HCT116 (cell line): ENCODE measurements around the gene ARHGEF38.

Source experiments
- CEBPB ChIP-seq: IDR thresholded peaks from 2 replicates; pipeline ENCODE4 v1.6.1; 2012; ENCODE audit warnings: low read depth
- EGR1 ChIP-seq: IDR thresholded peaks from 2 replicates; pipeline ENCODE4 v1.6.1; 2012; ENCODE audit warnings: low read depth
- EZH2 ChIP-seq: fragments of 200-600 bp; sonication (generic); IDR thresholded peaks from 2 replicates; pipeline ENCODE4 v1.6.1; 2017; ENCODE audit warnings: antibody characterized with exemption, mixed run types
- EZH2phosphoT487 ChIP-seq: fragments of 200-600 bp; IDR thresholded peaks from 2 replicates; pipeline ENCODE4 v1.6.1; 2018; ENCODE audit warnings: antibody characterized with exemption, borderline replicate concordance
- MAX ChIP-seq: IDR thresholded peaks from 2 replicates; pipeline ENCODE4 v1.6.1; 2012
- POLR2A ChIP-seq: IDR thresholded peaks from 2 replicates; pipeline ENCODE4 v1.7.0; 2011; ENCODE audit warnings: borderline replicate concordance; ENCODE audit not compliant: insufficient read depth, insufficient read length; ENCODE audit errors: extremely low read depth
- POLR2AphosphoS5 ChIP-seq: IDR thresholded peaks from 2 replicates; pipeline ENCODE4 v1.6.1; 2011; ENCODE audit warnings: mild to moderate bottlenecking, low read depth, low read length, moderate library complexity
- RAD21 ChIP-seq: IDR thresholded peaks from 2 replicates; pipeline ENCODE4 v1.6.1; 2012; ENCODE audit warnings: low read depth, mild to moderate bottlenecking
- SIN3A ChIP-seq: IDR thresholded peaks from 2 replicates; pipeline ENCODE4 v1.6.1; 2012; ENCODE audit warnings: low read depth
- SP1 ChIP-seq: IDR thresholded peaks from 2 replicates; pipeline ENCODE4 v1.6.1; 2012; ENCODE audit warnings: low read depth
- SRF ChIP-seq: IDR thresholded peaks from 2 replicates; pipeline ENCODE4 v1.6.1; 2012; ENCODE audit warnings: low read depth
- YY1 ChIP-seq: IDR thresholded peaks from 2 replicates; pipeline ENCODE4 v1.6.1; 2011; ENCODE audit warnings: low read length, low read depth, moderate library complexity, mild to moderate bottlenecking; ENCODE audit not compliant: insufficient replicate concordance; ENCODE audit errors: extremely low read depth
- TF ChIP-seq, protein P1 (sequence below), 3 experiments: fragments of 200-600 bp in 1 of 3; sonication (generic) in 1 of 3; IDR thresholded peaks in 2 of 3; conservative IDR thresholded peaks in 1 of 3; 2 replicates each; pipeline ENCODE4 v1.5.1; 2012 to 2017; ENCODE audit warnings: low read depth in 2 of 3, low read length in 2 of 3, antibody characterized with exemption in 1 of 3, borderline replicate concordance in 1 of 3, control low read depth in 1 of 3, mild to moderate bottlenecking in 1 of 3, mixed read lengths in 1 of 3, mixed run types in 1 of 3, moderate library complexity in 1 of 3; ENCODE audit not compliant: insufficient read depth in 1 of 3
- TF ChIP-seq, protein P2 (sequence below): IDR thresholded peaks from 2 replicates; pipeline ENCODE4 v1.6.1; 2012; ENCODE audit warnings: low read depth

DNA sequence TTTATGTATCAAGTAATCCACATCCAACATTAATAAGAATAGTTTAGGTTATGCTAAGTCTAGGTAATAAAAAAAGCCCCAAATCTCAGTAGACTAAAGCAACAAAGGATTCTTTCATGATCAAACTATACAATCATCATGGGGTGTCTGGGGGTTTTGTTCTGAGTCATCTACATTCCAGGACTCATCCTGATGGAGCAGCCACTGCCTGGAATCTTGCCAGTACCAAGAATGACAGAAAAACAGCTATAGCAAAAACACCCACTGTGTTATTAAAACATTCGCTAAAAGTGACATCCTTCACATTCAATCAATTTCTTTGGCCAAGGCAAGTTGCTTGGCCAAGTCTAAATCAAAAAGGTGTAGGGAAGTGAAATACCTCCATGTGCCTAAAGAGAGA, 3.9 kb upstream of the ARHGEF38 start:
- no peak for TF ChIP-seq POLR2A
- TF ChIP-seq EZH2, result no peak
- TF ChIP-seq YY1, result no peak
- no peak for TF ChIP-seq SRF
- no peak for TF ChIP-seq POLR2AphosphoS5
- TF ChIP-seq, protein P1, sequence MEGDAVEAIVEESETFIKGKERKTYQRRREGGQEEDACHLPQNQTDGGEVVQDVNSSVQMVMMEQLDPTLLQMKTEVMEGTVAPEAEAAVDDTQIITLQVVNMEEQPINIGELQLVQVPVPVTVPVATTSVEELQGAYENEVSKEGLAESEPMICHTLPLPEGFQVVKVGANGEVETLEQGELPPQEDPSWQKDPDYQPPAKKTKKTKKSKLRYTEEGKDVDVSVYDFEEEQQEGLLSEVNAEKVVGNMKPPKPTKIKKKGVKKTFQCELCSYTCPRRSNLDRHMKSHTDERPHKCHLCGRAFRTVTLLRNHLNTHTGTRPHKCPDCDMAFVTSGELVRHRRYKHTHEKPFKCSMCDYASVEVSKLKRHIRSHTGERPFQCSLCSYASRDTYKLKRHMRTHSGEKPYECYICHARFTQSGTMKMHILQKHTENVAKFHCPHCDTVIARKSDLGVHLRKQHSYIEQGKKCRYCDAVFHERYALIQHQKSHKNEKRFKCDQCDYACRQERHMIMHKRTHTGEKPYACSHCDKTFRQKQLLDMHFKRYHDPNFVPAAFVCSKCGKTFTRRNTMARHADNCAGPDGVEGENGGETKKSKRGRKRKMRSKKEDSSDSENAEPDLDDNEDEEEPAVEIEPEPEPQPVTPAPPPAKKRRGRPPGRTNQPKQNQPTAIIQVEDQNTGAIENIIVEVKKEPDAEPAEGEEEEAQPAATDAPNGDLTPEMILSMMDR (IDR thresholded peaks at IDR 0.05 in 2 of 3, conservative IDR thresholded peaks at IDR 0.05 in 1 of 3; ENCODE audit: borderline replicate concordance in 1 of 3, insufficient read depth in 1 of 3, low read depth in 2 of 3, low read length in 2 of 3), result no peak
- TF ChIP-seq, protein P2, sequence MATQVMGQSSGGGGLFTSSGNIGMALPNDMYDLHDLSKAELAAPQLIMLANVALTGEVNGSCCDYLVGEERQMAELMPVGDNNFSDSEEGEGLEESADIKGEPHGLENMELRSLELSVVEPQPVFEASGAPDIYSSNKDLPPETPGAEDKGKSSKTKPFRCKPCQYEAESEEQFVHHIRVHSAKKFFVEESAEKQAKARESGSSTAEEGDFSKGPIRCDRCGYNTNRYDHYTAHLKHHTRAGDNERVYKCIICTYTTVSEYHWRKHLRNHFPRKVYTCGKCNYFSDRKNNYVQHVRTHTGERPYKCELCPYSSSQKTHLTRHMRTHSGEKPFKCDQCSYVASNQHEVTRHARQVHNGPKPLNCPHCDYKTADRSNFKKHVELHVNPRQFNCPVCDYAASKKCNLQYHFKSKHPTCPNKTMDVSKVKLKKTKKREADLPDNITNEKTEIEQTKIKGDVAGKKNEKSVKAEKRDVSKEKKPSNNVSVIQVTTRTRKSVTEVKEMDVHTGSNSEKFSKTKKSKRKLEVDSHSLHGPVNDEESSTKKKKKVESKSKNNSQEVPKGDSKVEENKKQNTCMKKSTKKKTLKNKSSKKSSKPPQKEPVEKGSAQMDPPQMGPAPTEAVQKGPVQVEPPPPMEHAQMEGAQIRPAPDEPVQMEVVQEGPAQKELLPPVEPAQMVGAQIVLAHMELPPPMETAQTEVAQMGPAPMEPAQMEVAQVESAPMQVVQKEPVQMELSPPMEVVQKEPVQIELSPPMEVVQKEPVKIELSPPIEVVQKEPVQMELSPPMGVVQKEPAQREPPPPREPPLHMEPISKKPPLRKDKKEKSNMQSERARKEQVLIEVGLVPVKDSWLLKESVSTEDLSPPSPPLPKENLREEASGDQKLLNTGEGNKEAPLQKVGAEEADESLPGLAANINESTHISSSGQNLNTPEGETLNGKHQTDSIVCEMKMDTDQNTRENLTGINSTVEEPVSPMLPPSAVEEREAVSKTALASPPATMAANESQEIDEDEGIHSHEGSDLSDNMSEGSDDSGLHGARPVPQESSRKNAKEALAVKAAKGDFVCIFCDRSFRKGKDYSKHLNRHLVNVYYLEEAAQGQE, result no peak
- TF ChIP-seq EZH2phosphoT487, result no peak
- TF ChIP-seq SP1, result no peak
- TF ChIP-seq RAD21, result no peak
- no peak for TF ChIP-seq SIN3A
- TF ChIP-seq EGR1, result no peak
- no peak for TF ChIP-seq CEBPB
- no peak for TF ChIP-seq MAX
